ENCODE data around the gene LDLRAD3. TPM values are rescaled to one million over a fixed set of nuclear protein-coding genes. Genes with fewer than 3 reads are reported as not detected.

LDLRAD3 gene
- polyA plus RNA-seq, 1 experiment = 7.8 TPM

DNA sequence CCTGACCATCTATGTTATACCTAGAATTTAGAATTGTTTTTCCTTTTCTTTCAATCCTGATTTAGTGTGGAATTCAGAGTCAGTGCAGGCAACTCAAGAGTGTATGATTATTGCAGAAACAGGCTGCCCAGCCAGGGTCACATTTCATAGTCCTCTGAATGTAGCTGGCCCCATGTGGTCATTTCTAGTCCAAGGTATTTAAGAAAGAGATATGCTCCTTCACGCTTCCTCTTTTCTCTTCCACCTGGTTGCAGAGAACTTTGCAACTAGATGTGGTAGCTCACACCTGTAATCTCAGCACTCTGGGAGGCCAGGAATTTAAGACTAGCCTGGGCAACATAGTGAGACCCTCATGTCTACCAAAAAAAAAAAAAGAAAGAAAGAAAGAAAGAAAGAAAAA lies 27.6 kb upstream of the LDLRAD3 start:
- no peak overlapping the region for H3K27ac ChIP-seq (ENCODE audit: low read depth, low read length)
- POLR2A ChIA-PET = no interaction called here
- no peak overlapping the region for H3K4me3 ChIP-seq (ENCODE audit: low read depth, low read length)
- DNase-seq (ENCODE audit: low read depth, low spot score) = no peak
- H3K27me3 ChIP-seq (ENCODE audit: control insufficient read depth, insufficient read depth, low read length) = peaks cover 10% of the 10 kb centered on the region
- CTCF ChIA-PET = interaction anchor here (0.5 kb wide), 1 partner anchor 11 kb away, joined by 3 read pairs; no protein-coding TSS in a partner anchor
- TF ChIP-seq, protein P1, sequence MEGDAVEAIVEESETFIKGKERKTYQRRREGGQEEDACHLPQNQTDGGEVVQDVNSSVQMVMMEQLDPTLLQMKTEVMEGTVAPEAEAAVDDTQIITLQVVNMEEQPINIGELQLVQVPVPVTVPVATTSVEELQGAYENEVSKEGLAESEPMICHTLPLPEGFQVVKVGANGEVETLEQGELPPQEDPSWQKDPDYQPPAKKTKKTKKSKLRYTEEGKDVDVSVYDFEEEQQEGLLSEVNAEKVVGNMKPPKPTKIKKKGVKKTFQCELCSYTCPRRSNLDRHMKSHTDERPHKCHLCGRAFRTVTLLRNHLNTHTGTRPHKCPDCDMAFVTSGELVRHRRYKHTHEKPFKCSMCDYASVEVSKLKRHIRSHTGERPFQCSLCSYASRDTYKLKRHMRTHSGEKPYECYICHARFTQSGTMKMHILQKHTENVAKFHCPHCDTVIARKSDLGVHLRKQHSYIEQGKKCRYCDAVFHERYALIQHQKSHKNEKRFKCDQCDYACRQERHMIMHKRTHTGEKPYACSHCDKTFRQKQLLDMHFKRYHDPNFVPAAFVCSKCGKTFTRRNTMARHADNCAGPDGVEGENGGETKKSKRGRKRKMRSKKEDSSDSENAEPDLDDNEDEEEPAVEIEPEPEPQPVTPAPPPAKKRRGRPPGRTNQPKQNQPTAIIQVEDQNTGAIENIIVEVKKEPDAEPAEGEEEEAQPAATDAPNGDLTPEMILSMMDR (IDR thresholded peaks at IDR 0.05; ENCODE audit: low read depth, low read length) = no peak
- no peaks in the 10 kb centered on the region for H3K9me3 ChIP-seq (ENCODE audit: control insufficient read depth, insufficient read depth, low read length)

DNA sequence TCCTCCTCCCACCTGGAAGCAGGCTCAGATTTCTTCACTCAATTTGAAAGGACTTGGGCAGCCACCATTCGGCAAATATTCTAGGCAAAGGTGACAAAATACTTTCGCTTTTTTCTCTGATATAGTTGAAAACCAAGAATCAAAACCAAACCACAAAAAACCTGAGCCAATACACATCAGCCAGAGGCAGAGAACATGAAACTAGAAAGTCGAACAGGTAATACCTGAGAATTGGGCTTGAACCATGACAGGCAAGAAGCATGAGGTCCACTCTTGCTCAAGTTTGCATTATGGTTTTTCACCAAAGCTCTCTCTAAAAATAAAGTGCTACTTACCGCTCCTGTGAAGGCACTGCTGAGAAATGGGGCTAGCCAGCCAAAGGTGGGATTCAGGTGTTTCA lies 26.2 kb upstream of the LDLRAD3 start:
- POLR2A ChIA-PET = no interaction called here

DNA sequence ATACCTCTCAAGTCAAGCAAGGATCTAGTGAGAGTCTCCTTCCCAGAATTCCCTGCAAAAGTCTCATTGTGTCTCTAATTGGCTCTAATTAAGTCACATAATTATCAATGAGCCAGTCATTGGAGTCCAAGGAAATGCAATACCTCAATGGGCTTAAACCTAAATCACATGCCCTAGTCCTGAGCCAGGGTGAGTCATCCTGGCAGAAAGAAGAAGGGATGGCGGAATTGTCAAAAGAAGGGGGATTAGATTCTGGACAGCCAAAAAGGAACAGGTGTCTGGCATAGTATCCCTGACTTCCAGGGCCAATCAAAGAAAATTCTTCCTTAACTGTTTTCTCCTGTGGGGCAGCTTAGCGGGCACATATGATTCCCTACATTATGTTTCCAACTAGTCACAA lies 25.1 kb upstream of the LDLRAD3 start:
- CTCF ChIA-PET = no interaction called here
- POLR2A ChIA-PET = no interaction called here
- DNase-seq (ENCODE audit: low read depth, low spot score) = no peak
- Histone ChIP-seq H3K4me3 (ENCODE audit: low read depth, low read length) (no peak overlapping the region), H3K27me3 (ENCODE audit: control insufficient read depth, insufficient read depth, low read length) (peaks cover 12% of the 10 kb centered on the region), H3K9me3 (ENCODE audit: control insufficient read depth, insufficient read depth, low read length) (no peaks in the 10 kb centered on the region), H3K27ac (ENCODE audit: low read depth, low read length) (no peak overlapping the region)
- TF ChIP-seq, protein P1 (IDR thresholded peaks at IDR 0.05; ENCODE audit: low read depth, low read length) = no peak

More for the DNA sequence above, 26.2 kb upstream of the LDLRAD3 start:
- TF ChIP-seq, protein P1 (IDR thresholded peaks at IDR 0.05; ENCODE audit: low read depth, low read length) = no peak
- Histone ChIP-seq H3K27me3 (ENCODE audit: control insufficient read depth, insufficient read depth, low read length) (peaks cover 10% of the 10 kb centered on the region), H3K4me3 (ENCODE audit: low read depth, low read length) (no peak overlapping the region), H3K9me3 (ENCODE audit: control insufficient read depth, insufficient read depth, low read length) (no peaks in the 10 kb centered on the region), H3K27ac (ENCODE audit: low read depth, low read length) (no peak overlapping the region)
- CTCF ChIA-PET = no interaction called here
- no peak for DNase-seq (ENCODE audit: low read depth, low spot score)

DNA sequence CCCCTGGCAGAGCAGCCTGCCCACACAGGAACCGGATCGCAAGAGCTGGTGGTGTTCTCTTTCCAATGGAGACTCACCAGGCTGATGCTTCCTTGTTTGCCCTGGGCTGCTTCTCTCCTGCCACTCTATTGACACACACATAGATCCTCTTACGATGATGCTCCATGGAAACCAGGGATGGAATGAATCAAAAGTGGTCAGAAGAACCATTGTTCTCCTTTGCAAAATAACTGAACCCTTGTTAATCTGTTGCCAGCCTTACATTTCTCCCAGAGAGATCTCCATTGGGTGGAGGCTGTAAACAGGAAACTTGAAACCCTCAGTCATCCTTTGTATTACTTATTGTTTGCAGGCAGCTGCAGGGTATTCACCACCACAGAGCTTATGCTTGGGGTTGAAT lies 24.6 kb upstream of the LDLRAD3 start:
- H3K4me3 ChIP-seq (ENCODE audit: low read depth, low read length) = no peak overlapping the region
- H3K27me3 ChIP-seq (ENCODE audit: control insufficient read depth, insufficient read depth, low read length) = peaks cover 12% of the 10 kb centered on the region
- ChIA-PET POLR2A (no interaction called here), CTCF (no interaction called here)
- H3K9me3 ChIP-seq (ENCODE audit: control insufficient read depth, insufficient read depth, low read length) = no peaks in the 10 kb centered on the region
- no peak overlapping the region for H3K27ac ChIP-seq (ENCODE audit: low read depth, low read length)
- no peak for DNase-seq (ENCODE audit: low read depth, low spot score)
- TF ChIP-seq, protein P1 (IDR thresholded peaks at IDR 0.05; ENCODE audit: low read depth, low read length) = no peak

DNA sequence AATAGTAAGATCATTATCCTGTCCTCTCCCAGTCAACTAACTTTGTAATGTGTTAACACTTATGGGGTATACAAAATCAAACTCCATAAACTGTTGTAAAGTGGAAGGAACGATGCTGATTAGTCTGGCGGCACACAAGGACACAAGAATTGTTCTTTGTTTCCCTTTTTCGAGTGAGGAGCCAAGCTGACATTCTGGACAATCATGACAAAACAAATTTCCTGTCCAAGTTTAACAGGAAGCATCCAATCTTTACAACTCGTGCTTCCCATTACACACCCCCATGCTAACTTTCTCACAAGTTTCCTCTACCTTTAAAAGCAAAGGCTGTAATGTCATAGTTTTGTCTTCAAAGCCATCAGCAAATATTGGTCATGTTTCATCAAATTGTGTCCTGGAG lies 20.4 kb upstream of the LDLRAD3 start:
- no peaks in the 10 kb centered on the region for H3K9me3 ChIP-seq (ENCODE audit: control insufficient read depth, insufficient read depth, low read length)
- ChIA-PET CTCF (interaction anchor here (2.8 kb wide), 1 partner anchor 102 kb away, joined by 15 read pairs; no protein-coding TSS in a partner anchor), POLR2A (no interaction called here)

More for the DNA sequence above, 20.4 kb upstream of the LDLRAD3 start:
- peaks cover 2% of the 10 kb centered on the region for H3K27me3 ChIP-seq (ENCODE audit: control insufficient read depth, insufficient read depth, low read length)
- H3K4me3 ChIP-seq (ENCODE audit: low read depth, low read length) = no peak overlapping the region
- TF ChIP-seq, protein P1 (IDR thresholded peaks at IDR 0.05; ENCODE audit: low read depth, low read length) = no peak
- no peak overlapping the region for H3K27ac ChIP-seq (ENCODE audit: low read depth, low read length)
- no peak for DNase-seq (ENCODE audit: low read depth, low spot score)
